ENCODE measurements around the gene JAK3.
A peak's percentile ranks its signal among the peaks of the same experiment; 100 is the strongest.
"Not testable (repeated sequence)": the region's sequence is repeated elsewhere in the genome, so short reads cannot be mapped to it uniquely, and the experiment has no call there.

The JAK3 gene

DNA sequence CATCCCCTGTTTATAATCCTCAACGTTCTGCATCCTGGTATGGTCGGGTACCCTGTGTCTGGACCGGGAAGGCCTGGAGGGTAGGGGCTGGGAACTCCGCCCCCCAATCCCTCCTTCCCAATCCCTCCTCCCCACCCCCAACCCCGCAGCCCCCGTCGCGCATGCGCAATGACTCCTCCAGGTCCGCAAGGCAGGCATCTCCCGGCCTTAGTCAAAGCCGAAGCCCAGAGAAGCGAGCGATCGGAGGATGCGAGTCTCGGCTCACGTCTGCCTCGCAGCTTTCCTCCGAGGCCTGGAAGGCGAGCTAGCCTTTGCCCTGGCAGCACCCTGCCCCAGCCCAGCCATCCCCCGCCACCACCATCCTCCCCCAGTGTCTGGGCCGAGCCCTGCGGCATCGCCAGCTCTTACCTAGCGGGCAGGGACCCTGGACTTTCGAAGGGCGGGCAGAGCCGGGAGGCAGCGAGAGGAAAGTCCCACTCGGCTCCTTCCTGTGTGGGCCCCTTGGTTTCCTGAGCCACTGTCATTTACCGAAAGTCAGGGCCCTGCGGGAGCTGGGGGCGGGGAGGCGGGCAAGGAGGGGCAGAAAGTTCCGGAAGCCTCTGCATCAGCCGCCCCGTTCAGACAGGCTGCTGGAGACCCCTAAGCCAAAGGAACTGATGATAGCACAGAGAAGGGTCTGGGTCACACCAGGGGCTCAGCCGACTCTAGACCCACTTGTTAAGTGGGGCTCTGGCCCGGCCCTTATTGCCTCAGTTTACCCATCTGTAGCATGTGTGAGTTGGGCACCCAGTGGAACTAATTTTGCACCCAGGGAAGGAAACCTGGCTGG lies at the start of gene JAK3:
TSS of gene JAK3 (minus strand) at position 445 of the 829 bp plus-strand sequence. CDS start 3,565 bp downstream, outside the sequence.
- DNase-seq, result peak; percentile 93 to 95

DNA sequence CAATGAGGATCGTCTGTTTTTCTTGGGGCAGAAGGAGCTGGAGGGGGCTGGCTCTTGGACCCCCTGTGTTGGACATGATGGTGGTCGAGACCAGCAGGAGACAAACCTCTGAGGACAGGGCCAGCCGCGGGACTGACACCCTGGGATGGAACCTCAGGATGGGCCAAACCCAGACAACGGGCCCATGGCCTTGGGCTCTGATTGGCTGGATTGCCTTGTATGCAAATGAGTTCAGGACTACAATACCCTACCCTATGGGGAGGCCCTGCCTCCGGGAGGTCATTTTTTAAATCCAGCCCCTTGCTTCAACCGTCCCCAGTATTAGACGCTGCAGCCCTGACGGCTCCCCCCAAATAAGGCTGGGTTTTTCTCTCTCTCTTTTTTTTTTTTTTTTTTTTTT lies 46.0 kb upstream of the JAK3 start:
- no peak for DNase-seq

- no peak for DNase-seq
Measured at GRCh38 chr19:17889609-17890214, 41.9 kb upstream of the JAK3 start.

GRCh38 chr19:17888260-17888659 lies 40.5 kb upstream of the JAK3 start:
- no peak for DNase-seq

- not testable (repeated sequence) for DNase-seq
Measured at GRCh38 chr19:17887221-17887620, 39.4 kb upstream of the JAK3 start.

- no peak for DNase-seq
Measured at GRCh38 chr19:17886515-17886914, 38.7 kb upstream of the JAK3 start.

- DNase-seq, result no peak
Measured at GRCh38 chr19:17883627-17884410, 36.0 kb upstream of the JAK3 start.

GRCh38 chr19:17881701-17882100 lies 33.9 kb upstream of the JAK3 start:
- DNase-seq, result no peak

GRCh38 chr19:17879466-17879865 lies 31.7 kb upstream of the JAK3 start:
- DNase-seq, result no peak

DNA sequence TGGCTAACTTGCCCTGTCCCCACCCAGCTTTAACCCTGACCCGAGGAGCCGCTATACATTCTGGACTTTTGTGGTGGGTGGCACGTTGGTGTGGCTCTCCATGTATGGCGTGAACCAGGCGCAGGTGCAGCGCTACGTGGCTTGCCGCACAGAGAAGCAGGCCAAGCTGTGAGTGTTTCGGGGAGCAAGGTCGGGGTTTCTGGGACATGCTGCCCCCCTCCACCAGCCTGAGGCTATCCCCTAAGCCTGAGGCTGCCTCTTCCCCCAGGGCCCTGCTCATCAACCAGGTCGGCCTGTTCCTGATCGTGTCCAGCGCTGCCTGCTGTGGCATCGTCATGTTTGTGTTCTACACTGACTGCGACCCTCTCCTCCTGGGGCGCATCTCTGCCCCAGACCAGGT lies 29.9 kb upstream of the JAK3 start:
- no peak for DNase-seq

GRCh38 chr19:17874758-17875135 lies 27.0 kb upstream of the JAK3 start:
- DNase-seq, result no peak

DNA sequence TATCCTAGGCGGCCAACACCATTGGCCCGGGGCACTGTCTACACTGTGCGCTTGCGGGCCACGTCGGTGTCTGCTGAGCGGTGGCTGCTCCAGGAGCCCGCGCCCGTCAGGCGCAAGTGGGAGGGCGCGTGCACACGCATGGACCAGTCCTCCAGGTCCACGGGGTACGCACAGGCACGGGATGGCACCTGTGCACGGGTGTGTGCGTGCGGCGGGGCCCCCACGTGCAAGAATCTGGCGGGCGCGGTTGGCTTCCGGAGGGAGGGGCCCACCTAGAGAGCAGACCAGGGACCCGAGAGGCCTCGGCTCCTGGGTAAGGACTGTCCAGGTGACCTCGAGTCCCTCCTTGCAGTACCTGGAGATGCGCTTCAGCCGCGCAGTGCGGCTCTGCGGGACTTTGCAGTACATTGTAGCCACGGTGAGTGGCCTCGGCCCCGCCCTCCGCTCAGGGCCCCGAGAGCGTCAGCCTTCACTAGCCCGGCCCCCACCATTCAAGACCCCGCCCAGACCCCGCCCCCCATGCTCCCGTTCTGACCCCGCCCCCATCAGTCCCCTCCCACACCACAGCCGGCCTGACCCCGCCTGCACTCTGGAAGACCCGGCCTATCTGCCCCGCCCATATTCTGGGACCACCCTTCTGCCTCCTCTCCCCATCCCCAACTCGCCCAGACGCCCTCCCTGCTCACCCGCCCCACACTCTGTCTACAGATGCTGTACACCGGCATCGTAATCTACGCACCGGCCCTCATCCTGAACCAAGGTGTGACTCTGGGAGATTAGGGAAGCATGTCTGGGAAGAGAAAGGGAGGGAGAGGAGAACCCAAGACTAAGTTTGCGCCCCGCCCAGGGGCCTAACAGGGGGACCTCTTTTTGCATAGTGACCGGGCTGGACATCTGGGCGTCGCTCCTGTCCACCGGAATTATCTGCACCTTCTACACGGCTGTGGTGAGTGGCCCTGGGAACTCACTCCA lies 26.3 kb upstream of the JAK3 start:
- peak; percentile 66 to 72 for DNase-seq

- peak; percentile 34 to 55 for DNase-seq
Measured at GRCh38 chr19:17872251-17873001, 24.6 kb upstream of the JAK3 start.

GRCh38 chr19:17871878-17872250 lies 24.1 kb upstream of the JAK3 start, which contains the start of gene SLC5A5:
SLC5A5 (plus strand) TSS chr19:17871945; CDS start chr19:17872320, 375 bp downstream.
- DNase-seq, result no peak

- DNase-seq, result no peak
Measured at GRCh38 chr19:17871032-17871877, 23.5 kb upstream of the JAK3 start.

DNA sequence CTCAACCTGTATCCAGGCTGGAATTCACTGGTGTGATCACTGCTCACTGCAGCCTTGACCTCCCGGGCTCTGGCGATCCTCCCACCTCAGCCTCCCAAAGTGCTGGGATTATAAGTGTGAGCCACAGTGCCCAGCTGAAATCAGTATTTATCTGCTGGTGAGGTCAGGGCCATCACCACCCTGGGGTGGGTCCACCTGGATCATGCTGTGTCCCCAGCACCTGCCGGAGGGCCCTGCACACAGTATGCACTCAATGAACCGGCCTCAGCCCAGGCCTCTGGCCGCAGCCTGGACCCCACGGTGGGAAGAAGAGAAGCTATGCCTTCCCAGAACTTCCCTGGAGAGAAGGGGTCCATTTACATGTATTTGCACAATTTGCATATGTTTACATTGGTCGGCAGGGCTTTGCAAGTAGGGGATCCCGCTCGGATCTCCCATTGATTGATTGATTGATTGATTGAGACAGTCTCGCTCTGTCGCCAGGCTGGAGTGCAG lies 21.4 kb upstream of the JAK3 start:
- DNase-seq, result no peak

DNA sequence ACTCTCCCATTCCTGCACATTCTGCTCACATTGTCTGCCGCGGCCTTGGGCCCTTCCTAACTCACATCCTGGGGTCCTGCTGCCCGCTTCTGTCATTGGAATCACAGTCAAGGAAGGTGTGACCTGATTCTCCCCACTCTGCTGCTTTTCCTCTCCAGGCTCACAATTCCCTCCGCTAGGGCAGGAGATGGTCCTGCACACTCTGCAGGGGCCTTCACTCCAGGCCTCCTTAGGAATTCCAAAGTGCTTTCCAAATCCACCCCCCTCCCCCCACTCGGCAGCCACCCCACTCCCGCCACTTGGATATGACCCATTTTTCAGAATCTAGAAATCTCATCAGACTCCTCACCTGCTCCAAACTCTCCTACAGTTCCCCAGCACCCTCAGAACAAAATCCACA lies 20.9 kb upstream of the JAK3 start:
- no peak for DNase-seq

DNA sequence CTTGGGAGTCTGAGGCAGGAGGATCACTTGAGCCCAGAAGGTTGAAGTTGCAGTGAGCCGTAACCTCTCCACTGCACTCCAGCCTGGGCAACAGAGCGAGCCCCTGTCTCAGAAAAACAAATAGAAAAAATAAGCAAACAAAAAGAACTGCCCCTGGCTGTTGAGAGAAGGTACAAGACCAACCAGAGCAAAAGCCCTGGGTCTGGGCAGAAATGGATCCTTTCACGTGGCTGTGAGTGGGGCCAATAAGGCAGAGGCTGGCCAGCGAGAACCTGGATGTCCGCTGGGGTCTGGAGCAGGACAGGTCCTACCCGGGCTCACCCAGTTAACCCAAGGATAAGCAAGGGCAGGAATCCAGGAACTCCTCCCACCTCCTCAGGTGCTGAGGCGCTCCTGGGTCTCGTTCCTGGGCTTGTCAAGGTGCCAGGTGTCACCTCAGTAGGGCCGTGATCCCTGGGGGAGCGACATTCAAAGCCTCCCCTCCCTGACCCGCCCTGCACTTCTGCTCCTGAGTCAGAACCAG lies 19.2 kb upstream of the JAK3 start:
- no peak for DNase-seq

DNA sequence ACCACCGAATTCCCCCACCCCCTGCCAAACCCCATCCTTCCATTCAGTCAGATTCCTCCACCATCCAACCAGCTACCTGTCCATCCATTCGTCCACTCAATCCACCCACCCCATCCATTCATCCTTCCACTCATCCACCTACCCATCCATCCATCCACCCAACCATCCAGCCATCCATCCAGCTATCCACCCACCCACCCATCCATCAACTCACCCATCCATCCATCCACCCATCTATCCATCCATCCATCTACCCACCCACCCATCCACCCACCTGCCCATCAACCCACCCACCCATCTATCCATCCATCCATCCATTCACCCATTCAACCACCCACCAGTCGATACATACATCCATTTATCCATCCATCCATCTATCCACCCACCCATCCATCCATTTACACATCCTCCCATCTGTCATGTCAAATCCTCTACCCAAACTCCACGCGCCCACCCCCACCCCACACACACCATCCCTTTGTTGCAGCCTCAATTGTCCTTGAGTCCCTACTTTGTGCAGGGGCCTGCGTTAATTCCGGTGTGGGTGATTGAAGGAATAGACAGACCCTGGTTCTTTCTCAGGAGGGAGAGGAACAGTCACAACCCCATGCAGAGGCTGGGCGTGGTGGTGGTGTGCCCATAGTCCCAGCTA lies 18.7 kb upstream of the JAK3 start:
- no peak for DNase-seq
